Amniotic epithelial cell (primary cell): ENCODE data around the gene GRIK2.

Source experiments
- DNase-seq: peaks from one replicate; pipeline ENCODE4 v3.0.0-alpha.2; 2010; ENCODE audit warnings: low read depth

GRIK2 gene

DNA sequence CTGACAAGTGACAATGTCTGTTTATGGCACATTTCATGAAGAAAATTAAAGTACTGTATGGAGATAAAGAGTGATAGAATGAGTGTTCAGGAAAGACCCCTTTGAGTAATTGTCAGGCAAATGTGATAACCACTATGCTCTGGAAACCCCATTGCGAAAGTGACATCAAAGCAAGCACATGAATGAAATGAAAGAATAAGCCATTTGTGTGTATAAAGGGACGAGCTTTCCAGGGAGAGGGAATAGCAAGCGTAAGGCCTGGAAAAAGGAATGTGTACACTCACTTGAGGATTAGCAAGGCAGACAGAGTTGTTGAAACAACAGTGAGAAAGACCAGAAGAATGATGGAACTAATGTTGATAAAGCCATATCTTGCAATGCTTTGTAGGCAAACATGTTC, 490.0 kb downstream of the GRIK2 start:
- DNase-seq, result peak; percentile 89

DNA sequence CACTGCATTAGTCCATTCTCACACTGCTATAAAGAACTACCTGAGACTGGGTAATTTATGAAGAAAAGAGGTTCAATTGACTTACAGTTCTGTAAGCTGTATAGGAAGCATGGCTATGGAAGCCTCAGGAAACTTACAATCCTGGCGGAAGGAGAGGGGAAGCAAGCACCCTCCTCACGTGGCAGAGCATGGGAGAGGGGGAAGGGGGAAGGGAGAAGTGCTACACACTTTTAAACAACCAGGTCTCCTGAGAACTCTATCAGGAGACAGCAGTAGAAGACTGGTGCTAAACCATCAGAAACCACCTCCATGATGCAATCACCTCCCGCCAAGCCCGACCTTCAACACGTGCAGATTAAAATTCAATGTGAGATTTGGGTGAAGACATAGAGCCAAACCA, 494.0 kb downstream of the GRIK2 start:
- no peak for DNase-seq

DNA sequence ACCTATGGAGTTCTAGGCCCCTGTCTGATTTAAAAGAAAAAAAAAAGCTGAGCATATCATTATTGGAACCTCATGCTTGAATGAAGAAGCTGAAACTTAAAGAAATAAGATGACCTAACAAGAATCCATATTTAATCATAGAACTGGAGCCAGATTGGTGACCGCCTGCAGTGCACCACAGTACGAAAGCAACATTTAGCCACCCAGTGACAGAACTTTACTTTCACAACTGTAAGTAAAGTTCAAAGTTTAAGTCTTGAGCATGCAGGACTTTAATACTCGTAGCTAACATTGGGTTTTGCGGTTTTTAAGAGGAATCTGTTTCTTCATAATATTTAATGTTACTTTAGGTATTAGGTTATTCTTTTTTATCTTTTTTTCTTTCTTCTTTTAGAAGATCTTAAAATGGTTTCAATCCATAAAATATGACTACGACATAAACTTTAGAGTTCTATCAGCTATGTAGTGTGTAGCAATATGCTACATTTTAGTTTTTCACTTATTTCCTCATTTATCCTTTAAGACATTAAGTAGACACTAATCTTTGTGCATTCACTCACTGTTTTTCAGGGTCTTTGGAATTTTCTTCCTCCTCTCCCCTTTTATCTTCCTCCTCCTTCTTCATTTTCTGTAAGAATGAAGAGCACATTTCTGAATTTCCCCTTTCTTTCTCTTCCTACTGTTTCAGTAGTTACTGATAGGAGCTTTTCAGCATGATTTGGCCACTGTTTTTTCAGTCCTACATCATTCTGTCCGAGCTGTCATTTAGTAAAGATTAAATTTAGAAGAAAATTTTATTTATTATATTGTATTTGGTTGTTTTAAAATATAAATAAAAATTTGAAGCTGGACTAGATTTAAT, 514.1 kb downstream of the GRIK2 start:
- no peak for DNase-seq

DNA sequence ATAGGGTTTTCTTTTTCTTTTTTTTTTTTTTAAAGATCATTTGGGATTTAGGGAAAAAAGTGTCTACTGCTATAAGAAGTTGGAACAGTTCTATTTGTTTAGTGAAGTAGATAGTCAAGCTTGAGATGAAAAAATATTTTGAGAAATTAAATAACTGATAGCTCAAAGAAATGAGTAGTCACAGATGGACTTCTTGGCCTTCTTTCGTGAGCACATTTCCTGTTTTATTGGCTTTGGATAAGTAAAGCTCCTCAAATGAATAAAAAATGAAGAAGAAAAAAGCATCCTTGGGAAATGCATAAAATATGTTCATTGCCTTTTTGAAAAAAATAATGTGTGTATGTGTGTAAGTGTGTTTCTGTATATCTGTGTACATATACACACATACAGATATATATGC, 515.9 kb downstream of the GRIK2 start:
- no peak for DNase-seq

DNA sequence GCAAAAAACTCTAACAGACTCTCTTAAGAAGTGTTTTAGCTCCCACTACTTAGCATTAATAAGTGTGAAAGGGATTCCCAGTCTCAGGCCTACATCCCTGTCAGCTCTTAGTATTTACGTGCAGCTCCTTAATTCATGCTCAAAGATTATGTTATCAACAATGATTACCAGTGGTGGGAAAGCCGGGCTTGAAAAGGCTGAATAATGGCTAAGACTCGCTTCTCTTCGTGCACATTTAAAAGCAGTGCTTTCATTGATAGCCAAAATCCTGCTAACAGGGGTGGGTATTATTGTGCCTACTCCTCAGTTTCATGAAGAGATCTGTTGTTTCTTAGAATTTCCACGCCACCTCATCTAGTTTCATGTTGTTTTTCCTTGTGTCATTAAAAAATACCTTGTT, 518.8 kb downstream of the GRIK2 start:
- DNase-seq, result no peak

DNA sequence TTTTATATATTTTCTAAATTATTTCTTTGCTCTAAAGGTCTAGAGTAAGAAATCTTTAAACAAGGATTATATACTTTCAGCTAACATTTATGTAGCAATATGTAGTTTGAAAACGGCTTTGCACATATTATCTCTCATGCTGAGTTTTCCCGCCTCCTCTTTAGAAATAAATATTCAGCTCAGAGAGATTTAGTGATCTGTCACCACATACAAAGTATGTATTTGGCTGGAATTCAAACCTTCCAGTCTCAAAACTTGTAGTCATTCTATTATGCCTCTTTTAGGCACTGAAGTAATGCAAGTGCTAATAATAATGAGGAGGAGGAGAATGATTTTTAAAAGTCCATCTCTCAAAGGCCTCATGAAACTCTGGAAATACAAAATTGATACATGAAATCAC, 525.0 kb downstream of the GRIK2 start:
- DNase-seq, result peak; percentile 21

DNA sequence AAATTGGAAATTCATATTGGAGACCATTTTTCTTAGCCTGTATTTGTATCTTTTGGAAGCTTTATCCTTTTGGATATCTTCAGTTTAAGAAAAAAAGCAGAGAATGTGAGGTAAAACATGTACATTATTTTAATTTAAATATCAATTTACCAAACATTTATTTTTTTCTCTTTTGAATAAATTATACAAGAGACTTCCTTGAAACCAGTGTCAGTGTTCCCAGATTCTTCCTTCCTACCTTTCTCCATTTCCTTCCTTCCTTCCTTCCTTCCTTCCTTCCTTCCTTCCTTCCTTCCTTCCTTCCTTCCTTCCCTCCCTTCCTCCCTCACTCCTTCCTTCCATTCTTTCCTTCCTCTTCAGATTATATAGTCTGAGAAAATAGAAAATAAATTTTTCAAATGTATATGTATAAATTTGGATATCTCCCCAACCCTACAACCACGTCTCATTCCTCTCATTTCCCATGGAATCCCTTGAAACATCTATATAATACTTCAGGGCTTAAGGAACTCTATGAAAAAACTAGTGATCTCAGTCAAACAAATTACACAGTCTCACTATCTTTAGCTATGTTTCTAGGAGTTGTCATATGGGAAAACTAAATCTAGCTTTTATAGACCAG, 528.4 kb downstream of the GRIK2 start:
- no peak for DNase-seq

DNA sequence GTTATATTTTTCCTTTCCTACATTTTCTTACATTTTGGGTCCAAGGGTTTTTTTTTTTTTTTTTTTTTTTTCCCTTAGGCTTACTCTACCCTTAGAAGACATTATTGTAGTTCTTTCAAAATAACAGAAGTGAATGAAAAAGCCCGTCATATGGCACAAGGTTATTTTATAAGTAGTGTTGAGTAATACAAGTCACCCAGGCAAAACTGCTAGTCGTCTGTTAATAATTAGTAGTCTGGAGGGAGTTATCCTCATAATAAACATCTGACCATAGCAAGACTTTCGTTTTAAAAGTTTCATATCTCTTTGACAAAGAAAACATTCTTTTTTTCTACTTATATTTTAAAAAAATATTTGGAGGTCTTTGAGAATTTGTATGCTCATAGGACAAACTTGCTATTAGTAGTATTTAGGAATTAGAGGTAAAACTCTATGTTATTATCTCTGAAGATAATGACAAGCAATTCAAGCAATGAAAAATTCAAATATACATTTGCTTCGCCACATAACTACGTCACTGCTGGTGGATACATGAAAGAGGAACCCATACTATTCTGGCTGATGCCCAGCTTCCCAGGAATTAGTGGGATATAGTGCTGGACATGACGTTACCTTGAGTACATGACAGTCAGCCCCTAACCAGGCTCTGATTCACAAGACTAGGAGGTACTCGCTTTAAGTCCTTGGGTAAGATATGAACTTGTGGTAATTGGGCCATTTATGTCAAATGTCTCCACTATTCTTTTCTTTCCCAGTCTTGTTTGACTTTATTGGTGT, 532.8 kb downstream of the GRIK2 start:
- DNase-seq, result no peak

DNA sequence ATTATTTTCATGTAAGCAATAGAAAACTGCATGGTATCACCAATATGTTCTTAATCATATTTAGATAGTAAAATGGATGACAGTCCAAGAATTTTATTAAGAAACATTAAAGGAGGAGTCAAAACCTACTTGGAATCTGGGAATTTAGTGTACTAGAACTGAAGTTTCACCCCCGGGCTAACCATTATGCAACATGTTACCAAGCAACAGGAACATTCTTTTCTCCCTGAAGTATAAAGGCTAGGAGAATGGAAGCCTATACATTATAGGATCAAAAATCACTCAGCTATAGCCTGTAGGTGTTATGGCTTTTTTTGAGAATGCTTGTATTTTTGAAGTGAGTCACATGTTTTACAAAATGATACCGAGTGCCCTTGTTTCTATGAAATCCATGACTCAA, 538.3 kb downstream of the GRIK2 start:
- DNase-seq, result peak; percentile 66

DNA sequence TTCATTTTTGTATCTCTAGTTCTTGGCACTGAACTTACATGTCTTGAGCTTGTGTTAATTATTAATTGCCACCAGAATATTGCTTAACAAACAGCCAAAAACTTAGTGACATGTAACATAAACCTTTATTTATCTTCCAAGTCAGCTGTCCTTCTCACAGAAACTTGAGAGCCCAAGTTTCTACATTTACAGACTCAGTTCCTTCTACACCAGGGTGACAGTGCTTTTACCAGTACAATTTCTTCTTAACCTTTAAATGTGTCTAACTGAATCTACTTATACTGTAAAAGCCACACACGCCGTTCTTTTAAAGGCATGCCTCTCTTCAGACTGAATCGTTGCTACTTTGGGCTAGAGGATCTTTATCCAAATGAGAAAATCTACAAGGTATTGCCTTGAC, 539.2 kb downstream of the GRIK2 start:
- DNase-seq, result no peak

DNA sequence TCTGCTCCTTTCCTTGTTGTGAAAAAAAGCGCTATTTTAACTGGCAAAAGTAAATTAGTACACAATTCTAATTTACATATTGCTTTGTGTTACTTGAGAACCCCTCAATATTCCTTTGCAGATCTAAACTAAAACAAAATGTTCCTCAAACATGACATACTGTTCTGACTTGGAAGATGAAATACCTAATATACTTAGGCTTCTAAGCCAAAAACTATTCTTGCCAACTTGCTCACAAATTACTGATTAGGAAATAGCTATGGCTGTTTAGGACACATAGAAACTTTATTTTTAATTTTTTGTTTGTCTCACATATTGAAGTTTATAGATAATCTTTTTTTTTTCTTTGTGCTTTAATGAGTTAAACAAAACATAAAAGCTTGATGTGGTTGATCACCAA, 542.2 kb downstream of the GRIK2 start:
- peak; percentile 32 for DNase-seq

DNA sequence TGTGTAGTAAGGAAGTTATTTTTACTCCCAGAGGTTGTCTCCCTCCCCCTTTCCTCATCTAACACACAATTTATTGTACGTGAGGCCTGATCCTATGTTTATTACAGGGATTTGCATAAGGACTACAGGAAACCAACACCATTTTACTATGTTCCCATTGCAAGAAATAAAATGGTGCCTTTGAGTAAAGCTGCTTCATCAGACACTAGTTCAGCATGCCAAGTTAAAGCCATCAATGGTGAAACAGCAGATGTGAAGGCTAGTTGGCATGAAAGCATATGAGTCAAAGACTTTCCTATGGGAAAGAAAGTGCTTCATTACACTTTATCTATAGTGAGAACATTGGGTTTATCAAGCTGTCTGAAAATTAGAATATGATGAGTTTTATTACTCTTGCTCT, 543.0 kb downstream of the GRIK2 start:
- DNase-seq, result peak; percentile 15

DNA sequence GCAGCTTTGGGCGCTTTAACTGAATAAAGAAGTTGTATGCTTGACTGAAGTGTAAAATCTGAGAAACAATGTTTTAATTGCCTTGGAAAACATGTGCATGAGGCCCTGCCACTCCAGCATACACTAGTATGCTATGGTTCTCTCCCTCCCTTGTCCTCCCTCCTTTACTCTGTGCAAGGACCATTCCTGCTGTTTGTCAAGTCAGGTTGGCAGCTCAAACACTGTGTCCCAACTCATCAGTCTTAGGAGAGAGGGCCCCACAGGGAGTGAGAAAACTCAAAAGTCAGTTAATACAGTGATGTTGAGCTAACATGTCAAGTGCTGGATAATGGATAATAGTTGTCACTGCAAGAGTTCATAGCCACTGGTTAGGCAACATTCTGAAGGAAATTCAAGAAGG, 543.6 kb downstream of the GRIK2 start:
- DNase-seq, result peak; percentile 4

DNA sequence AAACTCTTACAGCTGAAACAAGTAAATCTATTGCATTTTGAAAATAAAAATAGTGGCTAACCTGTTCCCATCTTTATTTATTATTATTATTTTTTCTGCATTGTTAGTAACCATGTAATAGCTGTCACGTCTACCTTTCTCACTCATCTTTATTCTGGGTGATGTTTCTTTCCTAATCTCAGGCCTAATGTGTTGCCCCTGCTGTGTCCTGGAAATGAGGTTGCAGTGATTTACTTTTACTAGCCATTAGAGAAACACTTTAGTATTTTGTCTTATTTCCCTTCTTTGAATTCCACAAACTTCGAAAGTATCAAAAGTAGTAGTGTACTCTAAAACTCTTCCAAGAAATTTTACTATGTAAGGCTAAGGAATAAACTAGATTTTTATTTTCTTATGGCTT, 546.9 kb downstream of the GRIK2 start:
- DNase-seq, result no peak

DNA sequence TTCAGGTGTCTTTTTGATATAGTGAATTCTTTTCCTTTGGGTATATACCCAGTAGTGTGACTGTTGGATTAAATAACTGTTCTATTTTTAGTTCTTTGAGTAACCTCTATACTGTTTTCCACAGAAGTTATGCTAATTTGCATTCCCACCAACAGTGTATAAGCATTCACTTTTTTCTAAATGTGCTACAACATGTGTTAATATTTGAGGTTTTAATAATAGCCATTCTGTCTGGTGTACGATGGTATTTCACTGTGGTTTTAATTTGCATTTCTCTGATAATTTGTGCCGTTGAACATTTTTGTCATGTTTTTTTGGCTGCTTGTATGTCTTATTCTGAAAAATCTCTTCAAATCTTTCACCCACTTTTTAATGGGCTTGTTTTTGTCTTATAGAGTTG, 563.5 kb downstream of the GRIK2 start:
- DNase-seq, result no peak

DNA sequence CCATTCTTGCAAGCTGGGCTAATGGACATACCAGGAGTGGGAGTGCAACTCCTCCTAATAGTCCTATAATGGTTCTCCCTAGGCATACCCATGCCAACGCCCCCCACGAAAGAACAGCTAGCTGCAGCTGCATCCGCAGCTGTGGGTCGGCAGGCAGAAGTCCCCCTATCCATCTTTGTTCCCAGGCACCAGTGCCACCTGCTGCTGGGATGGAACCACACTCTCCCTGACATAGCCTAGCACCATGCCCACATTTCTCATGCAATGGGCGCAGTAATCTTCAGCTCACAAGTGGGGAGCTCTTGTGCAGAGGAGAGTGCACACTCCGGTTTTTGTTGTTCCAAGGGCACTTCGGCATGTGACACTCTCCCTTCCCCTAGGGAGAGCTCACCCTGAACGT, 567.8 kb downstream of the GRIK2 start:
- DNase-seq, result no peak

DNA sequence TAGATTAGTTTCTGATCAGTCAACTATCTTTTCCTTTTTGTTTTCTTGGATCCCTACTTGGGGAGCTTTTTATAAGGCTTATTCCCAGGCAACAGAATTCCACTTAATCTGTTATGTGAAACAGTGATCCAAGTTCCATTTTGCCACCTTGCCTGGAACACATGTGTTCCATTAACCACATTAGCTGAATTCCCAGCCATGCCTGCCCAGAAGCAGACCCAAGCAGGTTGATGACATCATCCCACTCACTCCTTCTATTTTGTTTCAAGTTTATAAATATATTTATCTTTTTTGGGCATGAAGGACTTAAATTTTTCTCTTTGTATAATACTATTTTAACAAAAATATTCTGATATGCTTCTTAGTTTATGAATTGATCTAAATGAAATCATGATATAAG, 587.4 kb downstream of the GRIK2 start:
- DNase-seq, result no peak

DNA sequence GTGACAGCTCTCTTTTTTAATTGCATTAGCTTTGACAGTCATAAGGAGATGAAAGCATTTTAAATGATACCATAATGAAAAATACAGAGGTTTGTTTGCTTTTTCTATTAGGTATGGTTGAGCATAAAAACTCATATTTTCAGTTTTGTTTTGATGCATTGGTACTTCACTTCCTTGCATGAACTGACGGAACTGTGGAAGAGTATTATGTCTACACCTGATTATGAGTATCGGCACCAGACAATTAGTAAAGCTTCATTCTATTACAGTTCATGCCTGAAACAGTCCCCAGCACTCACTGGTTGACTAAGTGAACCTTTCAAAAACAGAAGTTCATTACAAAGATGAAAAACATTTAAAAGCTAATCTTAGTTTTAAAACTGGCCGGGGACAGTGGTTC, 593.0 kb downstream of the GRIK2 start:
- DNase-seq, result no peak

DNA sequence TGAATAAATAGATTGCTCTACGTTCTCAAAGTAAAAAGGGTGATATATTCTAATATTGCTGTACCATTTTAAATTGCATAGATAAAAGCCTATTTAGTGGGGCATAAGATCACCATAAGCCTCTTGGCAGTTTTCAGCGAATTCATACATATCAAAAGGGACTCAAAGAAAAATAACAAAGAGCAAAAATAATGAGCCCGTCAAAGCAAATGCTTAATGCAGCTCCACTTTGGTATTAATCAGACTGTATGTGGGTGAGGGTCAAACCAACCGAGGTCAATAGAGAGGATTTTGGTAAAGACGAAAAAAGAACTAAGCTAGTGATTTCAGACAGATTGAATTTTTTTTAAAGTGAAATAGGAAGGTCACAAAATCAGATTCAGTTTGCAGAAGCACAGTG, 598.8 kb downstream of the GRIK2 start:
- DNase-seq, result no peak

DNA sequence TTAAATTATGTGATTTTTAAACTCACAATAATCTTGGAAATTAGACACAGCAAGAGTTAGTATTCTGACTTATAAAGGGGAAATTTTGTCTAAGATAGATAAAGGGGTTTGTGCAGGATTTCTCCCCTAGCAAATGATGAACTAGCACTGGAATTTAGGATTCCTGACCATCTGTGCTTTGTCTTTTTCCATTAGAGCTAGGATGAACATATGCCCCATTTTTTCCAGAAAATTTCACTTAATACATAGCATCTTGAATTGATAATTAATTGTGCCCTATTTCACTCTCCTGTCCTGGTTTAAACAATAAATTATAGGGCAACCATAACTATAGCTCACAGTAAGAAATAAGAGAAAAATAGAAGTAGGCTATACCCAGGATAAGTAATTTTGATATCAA, 601.0 kb downstream of the GRIK2 start:
- DNase-seq, result no peak

DNA sequence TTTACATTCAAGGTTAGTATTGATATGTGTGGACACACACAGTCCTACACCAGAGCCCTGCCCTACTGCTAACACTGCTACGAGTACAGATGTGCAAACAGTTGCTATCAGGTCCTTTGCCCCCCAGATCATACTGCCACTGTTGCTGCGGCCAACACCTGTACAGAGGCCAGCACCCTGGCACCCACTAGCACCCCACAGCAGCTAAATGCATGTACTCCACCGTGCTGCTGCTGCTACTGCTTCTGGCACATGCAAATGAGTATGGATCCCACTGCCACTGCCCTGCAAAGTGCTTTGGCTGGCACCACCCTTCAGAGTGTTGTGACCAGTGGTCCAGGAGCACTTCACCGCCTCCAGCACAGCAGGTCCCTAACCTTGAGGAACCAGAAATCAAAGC, 621.9 kb downstream of the GRIK2 start:
- no peak for DNase-seq

DNA sequence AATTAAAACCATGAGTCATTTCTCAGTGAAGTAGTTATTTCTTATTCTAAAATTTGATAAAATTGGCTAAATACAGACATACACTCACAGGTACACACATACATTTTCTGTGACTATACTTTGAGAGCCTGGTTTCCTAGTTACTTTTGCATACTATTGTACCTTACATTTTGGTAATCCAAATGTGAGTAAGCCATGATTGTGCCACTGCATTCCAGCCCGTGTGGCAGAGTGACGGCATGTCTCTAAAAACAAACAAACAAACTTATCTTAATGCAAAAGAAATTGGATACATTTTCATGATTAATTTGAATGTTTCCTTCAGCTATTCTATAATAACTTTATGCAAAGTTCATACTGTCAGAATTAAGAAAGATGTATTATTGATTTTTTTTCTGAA, 628.8 kb downstream of the GRIK2 start:
- no peak for DNase-seq

DNA sequence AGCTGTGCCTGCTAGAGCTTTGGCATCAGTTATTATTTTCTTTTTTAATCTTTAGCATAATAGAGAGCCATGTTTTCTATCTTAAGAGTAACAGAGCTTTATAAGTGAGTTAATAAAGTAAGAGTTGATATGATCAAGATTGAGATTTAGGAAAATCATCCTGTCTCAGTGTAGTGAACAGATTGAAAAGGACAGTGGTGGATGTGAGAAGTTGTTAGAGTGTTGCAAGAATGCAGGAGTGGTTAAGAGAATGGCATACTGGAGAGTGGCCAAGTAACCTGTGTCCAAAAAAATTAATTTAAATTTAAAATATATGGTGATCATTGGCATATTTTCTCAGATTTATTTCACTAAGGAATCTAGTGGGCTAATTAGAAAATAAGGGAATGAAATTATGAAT, 629.3 kb downstream of the GRIK2 start:
- DNase-seq, result no peak
